Bronchial epithelial cell (primary cell): ENCODE data around the gene ISG15. TPM values are rescaled to one million over a fixed set of nuclear protein-coding genes. Genes with fewer than 3 reads are reported as not detected.

ENCODE experiments used
- DNase-seq: peaks from one replicate; pipeline ENCODE4 v3.0.0-alpha.2; 2010; ENCODE audit warnings: low read depth
- FAIRE-seq: peaks from 2 replicates; lab custom pipeline; 2011; peaks lifted over from hg19 to GRCh38; lab: Jason Lieb, UNC
- H3K27me3 ChIP-seq: 2 replicates; pipeline ENCODE4 v1.5.1; 2011; ENCODE audit warnings: low read length; ENCODE audit not compliant: control insufficient read depth, insufficient read depth
- H3K36me3 ChIP-seq: 2 replicates; pipeline ENCODE4 v1.5.1; 2011; ENCODE audit warnings: low read length; ENCODE audit not compliant: control insufficient read depth, insufficient read depth
- H3K4me3 ChIP-seq: 2 replicates; pipeline ENCODE4 v1.5.1; 2011; ENCODE audit warnings: mild to moderate bottlenecking, low read depth, low read length, control low read depth
- CTCF ChIP-seq: IDR thresholded peaks from 2 replicates; pipeline ENCODE4 v1.5.1; 2011; ENCODE audit warnings: mild to moderate bottlenecking, moderate library complexity, low read length, control low read depth, inconsistent platforms; ENCODE audit not compliant: insufficient read depth, severe bottlenecking
- total RNA-seq: library from RNA; depleted of rRNA; stranded (reverse); fragments of >200 nt; gene quantifications from 2 replicates; pipeline ENCODE4 v1.2.1, GENCODE V29; 2014

ISG15 gene
- 18.2 and 25.7 TPM in 2 replicates for total RNA-seq

GRCh38 chr1:1013105-1013921 is at the start of gene ISG15:
Gene ISG15, plus strand, starts transcription at chr1:1013497. Its CDS starts 77 bp downstream, at chr1:1013574.
- no peak for FAIRE-seq
- DNase-seq, result peak; percentile 66
- H3K4me3 ChIP-seq, result peak within 1 kb of the TSS; percentile 70
- no peaks in the 10 kb centered on the region for H3K27me3 ChIP-seq
- TF ChIP-seq CTCF, result no peak
- H3K36me3 ChIP-seq, result no peaks in the 10 kb centered on the region

- H3K4me3 ChIP-seq, result no peak overlapping the region
- DNase-seq, result no peak
- TF ChIP-seq CTCF, result no peak
- H3K36me3 ChIP-seq, result peaks cover 10% of the 10 kb centered on the region
- FAIRE-seq, result no peak
- no peaks in the 10 kb centered on the region for H3K27me3 ChIP-seq
Observed at GRCh38 chr1:963746-964525, 49.4 kb upstream of the ISG15 start.

GRCh38 chr1:964691-965525 is 48.4 kb upstream of the ISG15 start:
- no peaks in the 10 kb centered on the region for H3K27me3 ChIP-seq
- no peak overlapping the region for H3K4me3 ChIP-seq
- DNase-seq (no peak), FAIRE-seq (no peak)
- peaks cover 10% of the 10 kb centered on the region for H3K36me3 ChIP-seq
- no peak for TF ChIP-seq CTCF

- no peak for FAIRE-seq
- DNase-seq, result no peak
- H3K27me3 ChIP-seq, result no peaks in the 10 kb centered on the region
- no peak for TF ChIP-seq CTCF
- peak overlapping the region; percentile 99 for H3K4me3 ChIP-seq
- peaks cover 12% of the 10 kb centered on the region for H3K36me3 ChIP-seq
Observed at GRCh38 chr1:965526-966134, 47.7 kb upstream of the ISG15 start.

- Histone ChIP-seq H3K27me3 (no peaks in the 10 kb centered on the region), H3K36me3 (peaks cover 13% of the 10 kb centered on the region), H3K4me3 (peak within 1 kb of the TSS; percentile 99)
- FAIRE-seq (no peak), DNase-seq (peak; percentile 64)
- TF ChIP-seq CTCF, result no peak
Observed at GRCh38 chr1:966135-966703, 47.1 kb upstream of the ISG15 start, which contains the start of gene PLEKHN1. Gene PLEKHN1, plus strand, starts transcription at chr1:966482. Its CDS starts 50 bp downstream, at chr1:966532.
